MV-4-11 (cell line): ENCODE data around the gene KRTAP5-4.
A peak's percentile ranks its signal among the peaks of the same experiment; 100 is the strongest.
"Not testable (repeated sequence)": the region's sequence is repeated elsewhere in the genome, so short reads cannot be mapped to it uniquely, and the experiment has no call there.

Experiments
- DNase-seq: peaks from one replicate; lab custom pipeline; 2025; lab: John Stamatoyannopoulos, UW

The KRTAP5-4 gene

DNA sequence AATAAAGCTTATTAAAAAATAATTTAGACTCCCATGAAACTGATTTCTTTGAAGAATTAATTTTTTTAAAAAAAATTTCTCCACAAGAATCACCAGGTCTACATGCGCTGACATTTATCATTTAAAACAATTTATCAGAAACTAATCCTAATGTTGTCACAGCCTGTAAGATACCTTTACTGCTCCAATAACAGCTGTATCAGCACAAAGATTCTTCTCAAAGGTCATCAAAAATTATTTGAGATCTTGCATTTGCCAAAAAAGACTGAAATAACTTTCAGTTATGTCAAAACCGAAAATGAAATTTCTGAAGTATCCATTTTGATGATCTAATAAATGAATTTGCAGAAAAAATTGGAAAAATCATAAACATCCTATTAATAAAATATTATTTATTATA is 15.7 kb upstream of the KRTAP5-4 start:
- DNase-seq, result no peak

DNA sequence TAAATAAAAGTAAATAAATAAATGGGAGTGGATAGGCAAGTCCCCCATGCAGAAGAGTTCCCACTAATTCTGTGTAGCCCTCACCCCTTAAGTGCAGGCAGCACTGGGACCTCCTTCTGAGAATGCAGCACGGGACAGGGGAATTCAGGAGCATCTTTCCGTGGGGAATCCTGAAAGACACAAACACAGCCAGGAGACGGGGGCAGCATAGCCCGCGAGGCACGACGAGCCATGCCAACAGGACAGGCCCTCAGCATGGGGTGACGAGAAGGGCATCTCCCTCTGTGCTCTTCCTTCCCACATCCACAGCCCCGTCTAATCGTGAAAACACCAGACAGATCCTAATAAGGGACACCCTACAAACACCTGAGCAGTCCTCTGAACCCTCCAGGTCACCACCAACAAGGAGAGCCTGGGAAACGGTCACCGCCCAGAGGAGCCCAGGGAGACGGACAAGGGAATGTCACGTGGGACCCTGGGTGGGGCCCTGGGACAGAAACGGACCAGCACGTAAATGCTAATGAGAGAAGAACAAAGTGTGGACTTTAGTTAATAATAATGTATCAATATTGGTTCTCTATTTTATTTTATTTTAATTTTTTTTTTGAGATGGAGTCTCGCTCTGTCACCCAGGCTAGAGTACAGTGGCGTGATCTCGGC is 14.5 kb upstream of the KRTAP5-4 start:
- DNase-seq, result no peak

DNA sequence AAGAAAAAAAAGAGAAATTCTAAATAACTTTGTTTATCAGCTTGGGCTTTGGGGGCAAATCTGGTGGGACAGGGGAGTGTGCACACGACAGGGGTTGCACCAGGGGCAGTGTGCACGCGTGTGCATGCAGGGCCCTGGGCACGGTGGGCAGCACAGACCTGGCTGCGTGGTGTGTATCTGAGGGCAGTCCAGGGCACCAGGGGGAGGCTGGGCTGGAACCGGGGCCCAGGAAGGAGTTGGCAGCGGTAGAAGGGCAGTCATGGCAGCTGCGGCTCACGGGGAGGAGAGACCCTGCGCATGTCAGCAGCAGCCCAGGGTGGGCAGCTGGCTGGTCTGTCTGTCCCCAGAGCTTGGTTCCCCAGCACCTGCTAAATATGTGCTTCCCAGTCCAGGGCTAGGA is 11.9 kb upstream of the KRTAP5-4 start:
- DNase-seq, result no peak

DNA sequence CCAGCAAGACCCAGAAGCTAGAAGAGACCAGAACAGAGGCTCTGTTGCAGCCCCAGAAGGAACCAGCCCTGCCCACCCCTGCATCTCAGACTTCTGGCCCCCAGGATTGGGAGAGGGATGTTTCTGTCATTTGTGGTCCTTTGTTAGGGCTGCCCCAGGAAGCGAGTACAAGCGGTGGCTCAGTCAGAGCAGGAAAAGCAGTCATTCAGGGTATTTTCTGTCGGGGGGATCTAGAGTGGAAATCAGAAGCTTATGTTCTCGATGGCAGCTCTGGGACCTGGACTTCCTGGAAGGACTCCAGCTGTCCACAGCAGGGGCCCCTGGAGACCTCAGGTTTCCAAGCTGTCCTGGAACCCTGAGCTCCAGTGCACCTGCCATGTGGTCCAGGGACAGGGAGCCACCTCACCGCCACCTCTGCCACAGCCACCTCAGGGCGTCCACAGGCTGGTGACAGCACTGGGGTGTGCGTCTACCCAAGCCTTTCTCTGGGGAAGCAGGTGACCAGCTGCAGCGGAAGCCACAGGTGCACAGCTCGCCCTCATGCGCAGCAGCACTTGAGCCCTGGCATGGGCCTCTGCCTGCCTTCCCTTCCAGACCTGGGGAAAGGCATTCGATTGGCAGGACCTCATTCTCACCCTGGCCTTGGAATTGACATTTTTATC is 10.2 kb upstream of the KRTAP5-4 start:
- DNase-seq, result no peak

DNA sequence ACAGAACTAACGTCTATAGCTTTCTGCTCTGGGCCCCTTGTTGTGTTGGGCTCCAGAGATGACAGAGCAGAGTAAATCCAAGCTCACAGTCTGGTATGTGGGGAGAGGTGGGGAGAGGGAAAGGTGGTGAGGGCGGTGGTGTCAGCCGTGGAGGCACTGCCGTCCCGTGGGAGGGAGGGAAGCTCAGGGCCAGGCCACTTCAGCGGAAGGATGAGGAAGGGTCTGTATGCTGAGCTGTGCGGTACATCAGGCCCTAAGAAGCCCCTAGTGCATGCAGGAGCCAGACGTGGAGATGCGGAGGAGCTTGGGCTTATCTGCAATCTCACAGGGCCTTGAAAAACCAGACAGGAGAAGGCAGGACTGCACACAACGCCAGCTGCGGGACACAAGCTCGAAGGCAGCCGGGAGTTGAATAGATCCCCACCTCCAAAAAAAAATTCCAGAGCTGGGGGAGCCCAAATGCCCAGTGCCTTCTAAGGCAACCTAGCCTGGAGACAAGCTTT is 9.2 kb upstream of the KRTAP5-4 start:
- DNase-seq, result no peak

DNA sequence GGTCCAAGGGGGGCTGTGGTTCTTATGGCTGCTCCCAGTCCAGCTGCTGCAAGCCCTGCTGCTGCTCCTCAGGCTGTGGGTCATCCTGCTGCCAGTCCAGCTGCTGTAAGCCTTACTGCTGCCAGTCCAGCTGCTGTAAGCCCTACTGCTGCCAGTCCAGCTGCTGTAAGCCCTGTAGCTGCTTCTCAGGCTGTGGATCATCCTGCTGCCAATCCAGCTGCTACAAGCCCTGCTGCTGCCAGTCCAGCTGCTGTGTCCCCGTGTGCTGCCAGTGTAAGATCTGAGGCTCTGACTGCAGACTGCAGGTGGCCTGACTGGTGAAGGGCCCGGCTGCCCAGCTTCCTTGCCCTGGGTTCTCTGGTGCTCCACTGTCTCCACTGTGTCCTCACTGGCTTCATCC is 8.3 kb upstream of the KRTAP5-4 start:
- no peak for DNase-seq

DNA sequence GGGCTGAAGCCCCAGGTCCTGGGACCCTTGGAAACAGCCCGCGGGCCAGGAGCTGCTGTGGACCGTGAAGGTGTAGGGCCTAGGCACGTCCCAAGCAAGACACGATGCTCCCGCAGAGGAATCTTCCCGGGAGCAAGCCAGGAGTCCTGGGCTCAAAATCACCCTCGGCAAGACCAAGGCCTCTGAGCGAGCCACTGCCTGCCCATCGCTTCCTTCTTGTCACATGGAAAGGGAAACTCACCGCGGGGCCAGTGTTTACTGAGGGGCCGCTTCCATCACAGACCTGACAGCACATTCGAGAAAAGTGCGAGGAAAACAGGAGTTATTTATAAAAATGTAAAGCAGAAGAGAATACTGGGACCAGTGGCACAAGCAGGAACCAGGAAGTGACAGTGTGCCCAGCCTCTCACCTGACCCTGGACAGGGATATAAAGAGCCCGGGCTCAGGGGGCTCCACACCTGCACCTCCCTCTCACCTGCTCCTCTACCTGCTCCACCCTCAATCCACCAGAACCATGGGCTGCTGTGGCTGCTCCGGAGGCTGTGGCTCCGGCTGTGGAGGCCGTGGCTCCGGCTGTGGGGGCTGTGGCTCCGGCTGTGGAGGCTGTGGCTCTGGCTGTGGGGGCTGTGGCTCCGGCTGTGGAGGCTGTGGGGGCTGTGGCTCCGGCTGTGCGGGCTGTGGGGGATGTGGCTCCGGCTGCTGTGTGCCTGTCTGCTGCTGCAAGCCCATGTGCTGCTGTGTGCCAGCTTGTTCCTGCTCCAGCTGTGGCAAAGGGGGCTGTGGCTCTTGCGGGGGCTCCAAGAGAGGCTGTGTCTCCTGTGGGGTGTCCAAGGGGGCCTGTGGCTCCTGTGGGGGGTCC is 7.6 kb upstream of the KRTAP5-4 start, which contains the start of gene KRTAP5-5:
TSS of gene KRTAP5-5 (plus strand) at position 450 of the 860 bp plus-strand sequence. CDS start at position 516, 66 bp downstream.
- no peak for DNase-seq

DNA sequence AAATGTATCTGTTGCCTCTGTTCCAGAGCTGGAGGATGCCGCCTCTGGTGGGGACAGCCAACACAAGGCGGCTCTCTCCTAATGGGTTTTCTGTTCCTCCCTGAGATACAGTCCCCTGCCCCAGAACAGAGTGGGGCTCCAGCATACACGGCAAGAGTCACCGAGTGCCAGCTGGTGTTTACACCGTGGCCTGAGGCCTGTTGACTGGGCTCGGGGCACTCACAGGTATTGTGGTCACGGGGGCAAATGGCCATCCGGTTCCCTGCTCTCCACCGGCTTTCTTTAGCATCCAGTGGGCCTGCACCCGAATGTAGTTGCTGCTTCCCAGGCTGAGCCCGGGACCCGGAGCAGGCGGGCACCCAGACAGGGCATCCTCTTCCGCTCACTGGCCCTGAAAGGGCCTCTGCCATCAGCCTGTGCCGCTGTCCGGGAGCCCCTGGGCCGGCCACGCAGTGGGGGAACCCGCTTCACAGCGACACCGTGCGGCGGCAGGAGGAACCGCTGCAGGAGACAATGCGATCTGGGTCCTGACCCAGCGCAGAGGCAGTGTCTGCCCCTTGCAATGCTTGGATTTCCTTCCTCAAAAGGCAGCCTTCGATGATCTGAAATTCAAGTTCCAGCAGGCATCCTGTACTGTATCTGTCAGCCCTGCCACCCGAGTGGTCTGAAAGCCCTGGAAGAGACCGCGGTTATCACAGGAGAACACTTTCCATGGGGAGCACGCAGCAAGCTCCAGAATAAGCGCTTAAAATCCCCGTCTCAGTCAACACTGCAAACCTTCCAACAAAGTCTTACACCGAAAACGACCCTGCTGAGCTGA is 6.8 kb upstream of the KRTAP5-4 start:
- peak; percentile 7 for DNase-seq

- no peak for DNase-seq
Observed at GRCh38 chr11:1625541-1625940, 3.6 kb upstream of the KRTAP5-4 start.

GRCh38 chr11:1624621-1625020 is 2.7 kb upstream of the KRTAP5-4 start:
- no peak for DNase-seq

DNA sequence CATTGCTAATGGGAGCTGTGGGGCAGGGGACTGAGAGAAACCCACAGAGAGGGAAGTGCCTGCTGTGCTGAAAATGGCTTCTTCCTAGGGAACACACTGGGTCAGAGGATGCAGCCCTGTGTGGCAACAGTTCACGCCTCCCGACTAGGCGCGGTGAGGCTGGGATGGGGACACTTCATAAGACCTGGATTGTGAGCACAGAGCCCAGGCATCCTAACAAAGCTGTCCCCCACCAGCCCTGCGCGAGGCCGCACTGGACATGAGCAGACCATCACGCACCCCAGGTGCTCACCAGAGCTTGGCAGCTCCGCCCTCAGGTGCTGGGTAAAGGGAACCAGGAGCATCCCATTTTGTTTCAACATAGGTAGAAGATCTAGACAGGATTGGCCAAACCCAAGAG is 1.8 kb upstream of the KRTAP5-4 start:
- DNase-seq, result no peak

- DNase-seq, result no peak
Observed at GRCh38 chr11:1619449-1619848, 2.5 kb downstream of the KRTAP5-4 start.

DNA sequence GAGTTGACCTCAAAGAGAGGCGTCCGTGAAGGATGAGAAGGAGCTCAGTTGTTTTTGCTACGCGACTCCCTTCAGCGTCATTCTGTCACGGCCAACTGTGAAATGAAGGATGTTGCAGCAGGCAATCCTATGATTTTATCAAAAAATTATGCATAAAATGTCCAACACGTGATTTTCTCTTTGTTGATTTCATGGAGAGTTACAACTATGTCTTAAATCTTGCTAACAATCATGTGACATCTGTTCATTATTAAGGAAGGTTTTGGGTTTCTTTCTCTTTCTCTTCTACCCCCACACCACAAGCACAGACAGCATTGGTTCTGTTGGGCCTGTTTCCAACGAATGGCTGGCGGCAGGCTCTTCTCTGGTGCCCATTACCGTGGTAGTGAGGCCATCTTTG is 3.7 kb downstream of the KRTAP5-4 start:
- no peak for DNase-seq

DNA sequence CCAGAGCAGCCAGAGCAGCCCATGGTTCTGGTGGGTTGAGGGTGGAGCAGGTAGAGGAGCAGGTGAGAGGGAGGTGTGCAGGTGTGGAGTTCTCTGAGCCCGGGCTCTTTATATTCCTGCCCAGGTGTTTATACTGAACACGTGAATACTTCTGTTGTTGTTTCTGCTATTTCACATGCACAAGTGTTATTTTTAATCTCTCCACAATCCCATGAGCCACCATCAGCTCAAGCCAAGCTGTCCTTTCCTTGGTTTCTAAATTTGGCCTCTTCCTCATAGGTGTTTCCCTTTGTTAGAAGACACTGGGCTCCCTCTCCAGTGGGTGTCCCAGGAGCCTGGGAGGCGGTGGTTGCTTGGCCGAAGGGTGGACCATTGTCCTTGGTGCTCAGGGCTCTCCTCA is 13.6 kb downstream of the KRTAP5-4 start, which contains the start of gene KRTAP5-3:
TSS of gene KRTAP5-3 (minus strand) at position 101 of the 400 bp plus-strand sequence. CDS start at position 23, 78 bp downstream.
- no peak for DNase-seq

DNA sequence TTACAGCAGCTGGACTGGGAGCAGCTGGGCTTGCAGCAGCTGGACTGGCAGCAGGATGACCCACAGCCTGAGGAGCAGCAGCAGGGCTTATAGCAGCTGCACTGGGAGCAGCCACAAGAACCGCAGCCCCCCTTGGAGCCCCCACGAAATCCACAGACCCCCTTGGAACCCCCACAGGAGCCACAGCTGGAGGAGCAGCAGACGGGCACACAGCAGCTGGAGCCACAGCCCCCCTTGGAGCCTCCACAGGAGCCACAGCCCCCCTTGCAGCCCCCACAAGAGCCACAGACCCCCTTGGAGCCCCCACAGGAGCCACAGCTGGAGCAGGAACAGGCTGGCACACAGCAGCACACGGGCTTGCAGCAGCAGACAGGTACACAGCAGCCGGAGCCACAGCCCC is 14.0 kb downstream of the KRTAP5-4 start:
- DNase-seq, result not testable (repeated sequence)

DNA sequence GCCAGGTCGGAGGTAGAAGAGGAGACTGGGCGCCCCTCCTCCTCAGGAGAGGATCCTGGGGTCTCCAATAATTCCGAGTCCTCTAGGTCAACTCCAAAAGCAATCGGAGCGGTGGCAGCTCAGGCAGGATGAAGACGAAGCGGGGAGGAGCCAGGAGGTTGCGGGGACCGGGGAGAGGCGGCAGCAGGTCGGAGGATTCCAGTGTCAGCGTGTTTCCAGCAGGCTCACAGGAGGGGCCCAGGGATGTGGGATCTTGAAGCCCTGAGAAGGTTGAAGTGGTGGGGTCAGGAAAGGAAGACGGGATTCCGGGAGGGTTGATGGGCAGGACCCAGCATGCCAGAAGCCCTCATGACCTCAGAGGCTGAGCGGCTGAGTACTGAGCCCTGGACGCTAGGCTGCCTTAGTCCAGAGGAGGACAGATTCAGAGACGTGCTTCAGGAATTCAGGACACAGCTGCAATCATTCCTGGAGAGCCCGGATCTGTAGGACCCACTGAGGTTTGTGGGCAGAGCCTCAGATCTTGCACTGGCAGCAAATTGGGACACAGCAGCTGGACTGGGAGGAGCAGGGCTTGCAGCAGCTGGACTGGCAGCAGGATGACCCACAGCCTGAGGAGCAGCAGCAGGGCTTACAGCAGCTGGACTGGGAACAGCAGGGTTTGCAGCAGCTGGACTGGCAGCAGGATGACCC is 14.6 kb downstream of the KRTAP5-4 start:
- not testable (repeated sequence) for DNase-seq

- DNase-seq, result peak; percentile 69
Observed at GRCh38 chr11:1605923-1606322, 16.0 kb downstream of the KRTAP5-4 start.

- no peak for DNase-seq
Observed at GRCh38 chr11:1604711-1605110, 17.2 kb downstream of the KRTAP5-4 start.

- DNase-seq, result no peak
Observed at GRCh38 chr11:1604181-1604580, 17.8 kb downstream of the KRTAP5-4 start.

GRCh38 chr11:1603629-1604028 is 18.3 kb downstream of the KRTAP5-4 start:
- DNase-seq, result no peak

DNA sequence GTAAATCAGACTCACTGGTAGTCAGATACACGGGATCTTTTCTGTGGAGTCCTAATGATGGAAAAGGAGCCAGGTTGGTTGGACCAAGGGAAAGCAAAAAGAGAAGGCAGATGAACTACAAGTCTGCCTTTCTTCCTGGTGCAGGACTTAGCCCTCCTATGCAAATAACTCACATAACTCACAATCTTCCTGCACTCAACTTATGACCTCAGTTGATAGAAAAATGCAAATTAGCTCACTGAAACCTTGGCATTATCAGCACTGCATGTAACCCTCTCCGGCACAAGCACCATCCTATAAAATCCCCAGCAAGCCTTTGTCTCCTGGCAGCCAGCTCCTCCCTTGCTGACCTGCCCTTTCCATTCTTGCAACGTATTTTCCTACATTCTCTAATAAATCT is 20.3 kb downstream of the KRTAP5-4 start:
- not testable (repeated sequence) for DNase-seq
